ENCODE data around the gene HBG1. TPM values are rescaled to one million over a fixed set of nuclear protein-coding genes. Genes with fewer than 3 reads are reported as not detected.

Gene HBG1
- total RNA-seq, 3 donors from 2014 or later, result 1.0 to 2.4 (median 1.5) TPM

DNA sequence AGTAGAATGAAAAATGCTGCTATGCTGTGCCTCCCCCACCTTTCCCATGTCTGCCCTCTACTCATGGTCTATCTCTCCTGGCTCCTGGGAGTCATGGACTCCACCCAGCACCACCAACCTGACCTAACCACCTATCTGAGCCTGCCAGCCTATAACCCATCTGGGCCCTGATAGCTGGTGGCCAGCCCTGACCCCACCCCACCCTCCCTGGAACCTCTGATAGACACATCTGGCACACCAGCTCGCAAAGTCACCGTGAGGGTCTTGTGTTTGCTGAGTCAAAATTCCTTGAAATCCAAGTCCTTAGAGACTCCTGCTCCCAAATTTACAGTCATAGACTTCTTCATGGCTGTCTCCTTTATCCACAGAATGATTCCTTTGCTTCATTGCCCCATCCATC lies 35.0 kb upstream of the HBG1 start:
- no peaks in the 10 kb centered on the region for H3K27me3 Mint-ChIP-seq (ENCODE audit: low read depth)
- no peak overlapping the region for H3K4me3 Mint-ChIP-seq
- ATAC-seq (no peak), DNase-seq (no peak)
- no peaks in the 10 kb centered on the region for H3K36me3 Mint-ChIP-seq (ENCODE audit: insufficient read depth)
- H3K9me3 Mint-ChIP-seq, result no peaks in the 10 kb centered on the region
- no peaks in the 10 kb centered on the region for H3K4me1 Mint-ChIP-seq (ENCODE audit: low read depth)

DNA sequence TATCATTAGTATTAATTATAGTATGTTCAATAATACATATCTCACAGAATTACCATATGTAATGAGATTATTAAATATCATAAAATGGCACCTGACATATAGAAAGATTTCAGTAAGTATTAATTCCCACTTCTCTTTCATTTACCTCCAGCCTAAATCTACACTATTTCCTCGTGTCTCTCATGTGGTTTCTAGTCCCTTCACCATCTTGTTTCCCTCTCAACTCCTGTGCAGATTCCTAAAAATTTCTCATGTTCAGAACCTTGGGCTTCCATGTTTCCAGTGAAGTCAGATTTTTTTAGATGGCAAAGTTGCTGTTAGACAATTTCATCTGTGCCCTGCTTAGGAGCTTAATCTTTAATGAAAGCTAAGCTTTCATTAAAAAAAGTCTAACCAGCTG lies 34.2 kb upstream of the HBG1 start:
- Mint-ChIP-seq H3K4me1 (ENCODE audit: low read depth) (no peaks in the 10 kb centered on the region), H3K4me3 (no peak overlapping the region), H3K36me3 (ENCODE audit: insufficient read depth) (no peaks in the 10 kb centered on the region), H3K27me3 (ENCODE audit: low read depth) (no peaks in the 10 kb centered on the region), H3K9me3 (no peaks in the 10 kb centered on the region)
- ATAC-seq (no peak), DNase-seq (no peak)

GRCh38 chr11:5283086-5283485 lies 33.4 kb upstream of the HBG1 start:
- Mint-ChIP-seq H3K27me3 (ENCODE audit: low read depth) (no peaks in the 10 kb centered on the region), H3K4me1 (ENCODE audit: low read depth) (no peaks in the 10 kb centered on the region), H3K9me3 (no peaks in the 10 kb centered on the region), H3K36me3 (ENCODE audit: insufficient read depth) (no peaks in the 10 kb centered on the region), H3K4me3 (no peak overlapping the region)
- DNase-seq (no peak), ATAC-seq (no peak)

DNA sequence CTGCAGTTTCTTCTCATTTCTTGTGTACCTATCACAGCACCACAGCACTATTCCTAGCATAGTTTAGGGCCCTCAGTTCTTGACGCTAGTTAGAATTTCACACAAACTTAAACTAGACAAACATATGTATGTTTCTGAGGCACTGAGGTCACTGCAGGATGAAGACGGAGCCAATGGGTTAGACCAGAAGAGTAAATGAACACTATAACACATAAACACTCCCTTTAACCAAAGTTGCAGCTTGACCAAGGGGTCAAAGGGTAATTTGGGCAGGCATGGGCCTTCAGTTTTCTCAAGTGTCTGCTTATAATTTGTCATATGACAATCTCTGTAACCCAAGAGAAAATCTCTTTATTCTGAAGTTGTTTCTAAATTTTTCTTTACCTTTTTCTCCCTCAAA lies 33.0 kb upstream of the HBG1 start:
- Mint-ChIP-seq H3K4me1 (ENCODE audit: low read depth) (no peaks in the 10 kb centered on the region), H3K4me3 (no peak overlapping the region), H3K27me3 (ENCODE audit: low read depth) (no peaks in the 10 kb centered on the region), H3K36me3 (ENCODE audit: insufficient read depth) (no peaks in the 10 kb centered on the region), H3K9me3 (no peaks in the 10 kb centered on the region)
- no peak for ATAC-seq
- no peak for DNase-seq

DNA sequence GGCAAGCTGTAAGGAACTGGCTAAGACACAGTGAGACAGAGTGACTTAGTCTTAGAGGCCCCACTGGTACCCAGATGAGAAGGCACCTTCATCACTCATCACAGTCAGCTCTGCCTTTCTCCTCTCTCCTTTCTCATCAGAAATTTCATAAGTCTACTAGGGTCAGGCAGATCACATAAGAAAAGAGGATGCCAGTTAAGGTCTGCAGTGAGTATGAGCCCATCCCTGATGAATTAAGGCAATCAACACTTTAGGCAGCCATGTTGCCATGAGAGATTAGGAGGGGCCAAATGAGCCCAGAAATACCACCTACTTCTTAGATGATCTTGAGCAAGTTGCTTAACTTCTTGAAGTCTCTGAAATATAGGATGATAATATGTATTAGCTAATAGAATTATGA lies 31.9 kb upstream of the HBG1 start:
- no peaks in the 10 kb centered on the region for H3K9me3 Mint-ChIP-seq
- no peak for DNase-seq
- H3K4me1 Mint-ChIP-seq (ENCODE audit: low read depth), result no peaks in the 10 kb centered on the region
- H3K36me3 Mint-ChIP-seq (ENCODE audit: insufficient read depth), result no peaks in the 10 kb centered on the region
- H3K4me3 Mint-ChIP-seq, result no peak overlapping the region
- no peaks in the 10 kb centered on the region for H3K27me3 Mint-ChIP-seq (ENCODE audit: low read depth)
- no peak for ATAC-seq

DNA sequence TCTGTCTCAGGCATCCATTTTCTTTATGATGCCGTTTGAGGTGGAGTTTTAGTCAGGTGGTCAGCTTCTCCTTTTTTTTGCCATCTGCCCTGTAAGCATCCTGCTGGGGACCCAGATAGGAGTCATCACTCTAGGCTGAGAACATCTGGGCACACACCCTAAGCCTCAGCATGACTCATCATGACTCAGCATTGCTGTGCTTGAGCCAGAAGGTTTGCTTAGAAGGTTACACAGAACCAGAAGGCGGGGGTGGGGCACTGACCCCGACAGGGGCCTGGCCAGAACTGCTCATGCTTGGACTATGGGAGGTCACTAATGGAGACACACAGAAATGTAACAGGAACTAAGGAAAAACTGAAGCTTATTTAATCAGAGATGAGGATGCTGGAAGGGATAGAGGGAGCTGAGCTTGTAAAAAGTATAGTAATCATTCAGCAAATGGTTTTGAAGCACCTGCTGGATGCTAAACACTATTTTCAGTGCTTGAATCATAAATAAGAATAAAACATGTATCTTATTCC lies 31.0 kb upstream of the HBG1 start:
- peak; percentile 51 to 54 for ATAC-seq

DNA sequence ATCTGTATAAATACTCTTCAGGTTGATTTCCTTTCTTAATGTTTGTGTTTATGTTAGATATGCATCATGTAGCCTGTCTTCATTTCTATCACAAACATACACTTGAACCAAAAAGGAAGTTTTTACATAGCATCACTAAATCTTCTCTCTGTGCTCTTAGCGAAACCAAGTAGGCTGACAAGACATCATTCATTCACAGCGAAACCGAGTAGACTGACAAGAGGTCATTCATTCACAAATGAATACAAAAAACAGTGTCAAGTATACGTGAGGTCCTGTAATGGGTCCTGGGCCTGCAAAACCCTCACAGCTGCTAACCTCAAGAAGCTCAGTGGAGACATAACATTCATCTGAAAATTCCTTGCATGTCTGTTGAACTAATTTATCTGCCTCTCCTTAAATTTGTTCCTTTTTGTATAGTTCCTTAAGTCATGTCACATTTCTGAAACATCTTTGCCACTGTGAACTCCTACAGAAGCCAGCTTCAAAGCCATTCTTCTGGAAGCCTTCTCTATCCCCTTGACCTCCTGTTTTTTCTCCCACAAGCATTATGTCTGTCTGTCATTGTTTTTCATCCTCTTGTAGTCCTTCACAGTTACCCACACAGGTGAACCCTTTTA lies 29.9 kb upstream of the HBG1 start:
- Mint-ChIP-seq H3K27me3 (ENCODE audit: low read depth) (no peaks in the 10 kb centered on the region), H3K4me3 (no peak overlapping the region), H3K4me1 (ENCODE audit: low read depth) (no peaks in the 10 kb centered on the region), H3K9me3 (no peaks in the 10 kb centered on the region), H3K36me3 (ENCODE audit: insufficient read depth) (no peaks in the 10 kb centered on the region)
- DNase-seq, result no peak
- no peak for ATAC-seq

More for the DNA sequence above, 31.0 kb upstream of the HBG1 start:
- Mint-ChIP-seq H3K36me3 (ENCODE audit: insufficient read depth) (no peaks in the 10 kb centered on the region), H3K27me3 (ENCODE audit: low read depth) (no peaks in the 10 kb centered on the region), H3K9me3 (no peaks in the 10 kb centered on the region), H3K4me1 (ENCODE audit: low read depth) (no peaks in the 10 kb centered on the region), H3K4me3 (no peak overlapping the region)
- DNase-seq, result no peak

- Mint-ChIP-seq H3K27me3 (ENCODE audit: low read depth) (no peaks in the 10 kb centered on the region), H3K36me3 (ENCODE audit: insufficient read depth) (no peaks in the 10 kb centered on the region), H3K4me3 (no peak overlapping the region), H3K4me1 (ENCODE audit: low read depth) (no peaks in the 10 kb centered on the region), H3K9me3 (no peaks in the 10 kb centered on the region)
- no peak for DNase-seq
- no peak for ATAC-seq
Measured at GRCh38 chr11:5277807-5278382, 28.2 kb upstream of the HBG1 start.

- H3K4me1 Mint-ChIP-seq (ENCODE audit: low read depth), result no peaks in the 10 kb centered on the region
- no peaks in the 10 kb centered on the region for H3K27me3 Mint-ChIP-seq (ENCODE audit: low read depth)
- H3K36me3 Mint-ChIP-seq (ENCODE audit: insufficient read depth), result no peaks in the 10 kb centered on the region
- H3K9me3 Mint-ChIP-seq, result no peaks in the 10 kb centered on the region
- DNase-seq (no peak), ATAC-seq (no peak)
- H3K4me3 Mint-ChIP-seq, result no peak overlapping the region
Measured at GRCh38 chr11:5276697-5277096, 27.0 kb upstream of the HBG1 start.

GRCh38 chr11:5275369-5276110 lies 25.9 kb upstream of the HBG1 start:
- Mint-ChIP-seq H3K9me3 (no peaks in the 10 kb centered on the region), H3K4me1 (ENCODE audit: low read depth) (no peaks in the 10 kb centered on the region), H3K27me3 (ENCODE audit: low read depth) (peaks cover 2% of the 10 kb centered on the region)

GRCh38 chr11:5274395-5274794 lies 24.7 kb upstream of the HBG1 start:
- no peaks in the 10 kb centered on the region for H3K9me3 Mint-ChIP-seq
- H3K27me3 Mint-ChIP-seq (ENCODE audit: low read depth), result peaks cover 2% of the 10 kb centered on the region
- DNase-seq (no peak), ATAC-seq (no peak)
- no peak overlapping the region for H3K4me3 Mint-ChIP-seq
- H3K4me1 Mint-ChIP-seq (ENCODE audit: low read depth), result no peaks in the 10 kb centered on the region
- H3K36me3 Mint-ChIP-seq (ENCODE audit: insufficient read depth), result no peaks in the 10 kb centered on the region

More at GRCh38 chr11:5275369-5276110, 25.9 kb upstream of the HBG1 start:
- H3K36me3 Mint-ChIP-seq (ENCODE audit: insufficient read depth), result no peaks in the 10 kb centered on the region
- no peak overlapping the region for H3K4me3 Mint-ChIP-seq
- DNase-seq (no peak), ATAC-seq (no peak)

DNA sequence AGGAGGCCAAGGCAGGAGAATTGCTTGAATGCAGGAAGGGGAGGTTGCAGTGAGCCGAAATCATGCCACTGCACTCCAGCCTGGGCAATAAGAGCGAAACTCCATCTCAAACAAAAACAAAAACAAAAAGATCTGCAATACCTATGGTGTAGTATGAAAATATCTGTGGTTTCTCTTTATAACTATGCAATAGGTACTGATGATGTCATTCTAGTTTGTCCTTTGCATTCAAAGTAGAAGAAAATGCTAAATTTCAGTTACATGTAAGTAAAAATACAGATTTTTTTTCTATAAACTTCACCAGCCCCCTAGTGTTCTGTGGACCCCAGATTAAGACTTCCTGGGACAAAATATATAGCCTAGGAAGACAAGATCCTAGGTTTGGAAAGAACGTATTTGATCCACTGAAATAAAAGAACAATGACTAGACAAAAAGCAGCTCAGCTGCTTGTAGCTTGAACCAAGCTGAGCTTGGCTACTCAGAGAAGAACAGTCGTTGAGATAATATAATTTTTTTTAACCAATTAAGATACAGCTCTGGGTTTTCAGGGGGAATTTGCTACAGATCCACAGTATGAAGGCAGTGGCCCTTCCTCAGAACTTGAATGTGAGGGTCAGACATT lies 22.8 kb upstream of the HBG1 start:
- H3K9me3 Mint-ChIP-seq, result no peaks in the 10 kb centered on the region
- H3K4me3 Mint-ChIP-seq, result no peak overlapping the region
- DNase-seq (no peak), ATAC-seq (no peak)
- no peaks in the 10 kb centered on the region for H3K36me3 Mint-ChIP-seq (ENCODE audit: insufficient read depth)
- no peaks in the 10 kb centered on the region for H3K4me1 Mint-ChIP-seq (ENCODE audit: low read depth)
- peaks cover 2% of the 10 kb centered on the region for H3K27me3 Mint-ChIP-seq (ENCODE audit: low read depth)

- DNase-seq (no peak), ATAC-seq (no peak)
- Mint-ChIP-seq H3K9me3 (peaks cover 3% of the 10 kb centered on the region), H3K4me1 (ENCODE audit: low read depth) (no peaks in the 10 kb centered on the region), H3K36me3 (ENCODE audit: insufficient read depth) (no peaks in the 10 kb centered on the region), H3K27me3 (ENCODE audit: low read depth) (peaks cover 2% of the 10 kb centered on the region), H3K4me3 (no peak within 1 kb of the TSS)
Measured at GRCh38 chr11:5269715-5270147, 20.1 kb upstream of the HBG1 start, which contains the start of gene HBE1. TSS of gene HBE1 (minus strand) at chr11:5269945. CDS start at chr11:5269890, 55 bp downstream.

- no peak for DNase-seq
- peaks cover 3% of the 10 kb centered on the region for H3K9me3 Mint-ChIP-seq
- H3K4me3 Mint-ChIP-seq, result no peak overlapping the region
- peaks cover 2% of the 10 kb centered on the region for H3K27me3 Mint-ChIP-seq (ENCODE audit: low read depth)
- ATAC-seq, result no peak
- H3K36me3 Mint-ChIP-seq (ENCODE audit: insufficient read depth), result no peaks in the 10 kb centered on the region
- H3K4me1 Mint-ChIP-seq (ENCODE audit: low read depth), result no peaks in the 10 kb centered on the region
Measured at GRCh38 chr11:5267033-5267563, 17.4 kb upstream of the HBG1 start.

Measured in activated T-cell treated with anti-CD3 and anti-CD28 coated beads, Interleukin-2, amount 50 U/mL, for 4 hours (primary cell).